Activated naive CD4-positive, alpha-beta T cell treated with anti-CD3 and anti-CD28 coated beads, Interleukin-2, amount 10 ng/mL, durations not matched to agents 7 days and 5 days (primary cell): ENCODE results near the gene PFKL.

Experiments
- CTCF ChIA-PET: fragments of 350-600 bp; sonication (Branson Sonifier 250); formaldehyde crosslinking; loops from one replicate; lab custom pipeline; 2021; ENCODE audit warnings: antibody characterized with exemption; lab: Charles Lee
- DNase-seq: peaks from one replicate; pipeline ENCODE4 v3.0.0-alpha.2; 2020
- H3K27ac Mint-ChIP-seq: one replicate; pipeline ENCODE4 v1.8.0; 2021; ENCODE audit warnings: mild to moderate bottlenecking, moderate library complexity, mixed read lengths
- H3K27me3 Mint-ChIP-seq: one replicate; pipeline ENCODE4 v1.8.0; 2021; ENCODE audit warnings: mild to moderate bottlenecking, mixed read lengths
- H3K36me3 Mint-ChIP-seq: one replicate; pipeline ENCODE4 v1.8.0; 2021; ENCODE audit warnings: mixed read lengths
- H3K4me1 Mint-ChIP-seq: one replicate; pipeline ENCODE4 v1.8.0; 2021; ENCODE audit warnings: mixed read lengths
- H3K4me3 Mint-ChIP-seq: one replicate; pipeline ENCODE4 v1.8.0; 2021; ENCODE audit warnings: mild to moderate bottlenecking, moderate library complexity, mixed read lengths
- H3K9me3 Mint-ChIP-seq: one replicate; pipeline ENCODE4 v1.8.0; 2021; ENCODE audit warnings: mixed read lengths

The PFKL gene

GRCh38 chr21:44365251-44365966 is 65.6 kb downstream of the PFKL start:
- peaks cover 4% of the 10 kb centered on the region for H3K4me1 Mint-ChIP-seq
- no peak overlapping the region for H3K4me3 Mint-ChIP-seq
- peaks cover 5% of the 10 kb centered on the region for H3K9me3 Mint-ChIP-seq
- H3K36me3 Mint-ChIP-seq: peaks cover 32% of the 10 kb centered on the region
- H3K27me3 Mint-ChIP-seq: peaks cover 7% of the 10 kb centered on the region
- H3K27ac Mint-ChIP-seq: no peak overlapping the region
- no peak for DNase-seq
- CTCF ChIA-PET: no interaction called here

GRCh38 chr21:44365967-44366585 is 66.2 kb downstream of the PFKL start:
- Mint-ChIP-seq H3K27ac (no peak overlapping the region), H3K27me3 (peaks cover 7% of the 10 kb centered on the region), H3K4me1 (peaks cover 2% of the 10 kb centered on the region), H3K36me3 (peaks cover 34% of the 10 kb centered on the region), H3K9me3 (peaks cover 5% of the 10 kb centered on the region), H3K4me3 (no peak overlapping the region)
- CTCF ChIA-PET: no interaction called here
- no peak for DNase-seq

- no peak for DNase-seq
- H3K36me3 Mint-ChIP-seq: peaks cover 38% of the 10 kb centered on the region
- H3K4me3 Mint-ChIP-seq: no peak overlapping the region
- CTCF ChIA-PET: no interaction called here
- H3K27ac Mint-ChIP-seq: no peak overlapping the region
- H3K27me3 Mint-ChIP-seq: peaks cover 7% of the 10 kb centered on the region
- H3K4me1 Mint-ChIP-seq: peaks cover 2% of the 10 kb centered on the region
- peaks cover 7% of the 10 kb centered on the region for H3K9me3 Mint-ChIP-seq
These were observed 66.8 kb downstream of the PFKL start for GRCh38 chr21:44366586-44367211.

GRCh38 chr21:44368711-44369446 is 69.0 kb downstream of the PFKL start:
- no peak overlapping the region for H3K27ac Mint-ChIP-seq
- CTCF ChIA-PET: no interaction called here
- DNase-seq: no peak
- peaks cover 10% of the 10 kb centered on the region for H3K4me1 Mint-ChIP-seq
- H3K9me3 Mint-ChIP-seq: peaks cover 6% of the 10 kb centered on the region
- peaks cover 6% of the 10 kb centered on the region for H3K27me3 Mint-ChIP-seq
- peaks cover 49% of the 10 kb centered on the region for H3K36me3 Mint-ChIP-seq
- H3K4me3 Mint-ChIP-seq: no peak overlapping the region

- CTCF ChIA-PET: no interaction called here
- Mint-ChIP-seq H3K36me3 (peaks cover 57% of the 10 kb centered on the region), H3K27ac (no peak overlapping the region), H3K27me3 (peaks cover 4% of the 10 kb centered on the region), H3K9me3 (peaks cover 11% of the 10 kb centered on the region), H3K4me3 (no peak overlapping the region), H3K4me1 (peaks cover 23% of the 10 kb centered on the region)
- DNase-seq: no peak
These were observed 70.3 kb downstream of the PFKL start for GRCh38 chr21:44370027-44370735.

- no peak for DNase-seq
- peaks cover 30% of the 10 kb centered on the region for H3K4me1 Mint-ChIP-seq
- CTCF ChIA-PET: no interaction called here
- peaks cover 9% of the 10 kb centered on the region for H3K27me3 Mint-ChIP-seq
- peaks cover 64% of the 10 kb centered on the region for H3K36me3 Mint-ChIP-seq
- no peak overlapping the region for H3K4me3 Mint-ChIP-seq
- no peak overlapping the region for H3K27ac Mint-ChIP-seq
- peaks cover 14% of the 10 kb centered on the region for H3K9me3 Mint-ChIP-seq
These were observed 71.0 kb downstream of the PFKL start for GRCh38 chr21:44370786-44371410.

- H3K27ac Mint-ChIP-seq: no peak overlapping the region
- H3K4me3 Mint-ChIP-seq: no peak overlapping the region
- peaks cover 10% of the 10 kb centered on the region for H3K27me3 Mint-ChIP-seq
- H3K4me1 Mint-ChIP-seq: peaks cover 36% of the 10 kb centered on the region
- peaks cover 68% of the 10 kb centered on the region for H3K36me3 Mint-ChIP-seq
- peaks cover 14% of the 10 kb centered on the region for H3K9me3 Mint-ChIP-seq
- no peak for DNase-seq
- CTCF ChIA-PET: no interaction called here
These were observed 71.7 kb downstream of the PFKL start for GRCh38 chr21:44371596-44371995.

- Mint-ChIP-seq H3K27me3 (peaks cover 10% of the 10 kb centered on the region), H3K36me3 (peaks cover 70% of the 10 kb centered on the region), H3K27ac (no peak overlapping the region), H3K9me3 (peaks cover 14% of the 10 kb centered on the region), H3K4me1 (peaks cover 36% of the 10 kb centered on the region), H3K4me3 (no peak overlapping the region)
- DNase-seq: no peak
- CTCF ChIA-PET: no interaction called here
These were observed 72.8 kb downstream of the PFKL start for GRCh38 chr21:44372616-44373015.

- H3K27me3 Mint-ChIP-seq: peaks cover 10% of the 10 kb centered on the region
- peaks cover 14% of the 10 kb centered on the region for H3K9me3 Mint-ChIP-seq
- CTCF ChIA-PET: no interaction called here
- H3K4me1 Mint-ChIP-seq: peaks cover 35% of the 10 kb centered on the region
- no peak overlapping the region for H3K4me3 Mint-ChIP-seq
- no peak for DNase-seq
- H3K27ac Mint-ChIP-seq: peak overlapping the region; percentile 67
- peaks cover 72% of the 10 kb centered on the region for H3K36me3 Mint-ChIP-seq
These were observed 74.9 kb downstream of the PFKL start for GRCh38 chr21:44374601-44375280.

- peaks cover 14% of the 10 kb centered on the region for H3K9me3 Mint-ChIP-seq
- peaks cover 10% of the 10 kb centered on the region for H3K27me3 Mint-ChIP-seq
- peaks cover 78% of the 10 kb centered on the region for H3K36me3 Mint-ChIP-seq
- CTCF ChIA-PET: no interaction called here
- H3K4me1 Mint-ChIP-seq: peaks cover 35% of the 10 kb centered on the region
- peak; percentile 69 for DNase-seq
- no peak overlapping the region for H3K4me3 Mint-ChIP-seq
- H3K27ac Mint-ChIP-seq: peak overlapping the region; percentile 67
These were observed 75.4 kb downstream of the PFKL start for GRCh38 chr21:44375281-44375651.

GRCh38 chr21:44375761-44376241 is 75.9 kb downstream of the PFKL start:
- peaks cover 35% of the 10 kb centered on the region for H3K4me1 Mint-ChIP-seq
- peaks cover 78% of the 10 kb centered on the region for H3K36me3 Mint-ChIP-seq
- DNase-seq: no peak
- peaks cover 15% of the 10 kb centered on the region for H3K9me3 Mint-ChIP-seq
- CTCF ChIA-PET: no interaction called here
- H3K4me3 Mint-ChIP-seq: no peak overlapping the region
- H3K27ac Mint-ChIP-seq: no peak overlapping the region
- peaks cover 10% of the 10 kb centered on the region for H3K27me3 Mint-ChIP-seq

- Mint-ChIP-seq H3K27me3 (peaks cover 10% of the 10 kb centered on the region), H3K36me3 (peaks cover 78% of the 10 kb centered on the region), H3K9me3 (peaks cover 14% of the 10 kb centered on the region), H3K4me3 (no peak overlapping the region), H3K4me1 (peaks cover 35% of the 10 kb centered on the region), H3K27ac (no peak overlapping the region)
- CTCF ChIA-PET: interaction anchor here (1.0 kb wide), 1 partner anchor 12 kb away, joined by 3 read pairs; no protein-coding TSS in a partner anchor
- DNase-seq: no peak
These were observed 76.8 kb downstream of the PFKL start for GRCh38 chr21:44376606-44377005.
